Left ventricle myocardium inferior (tissue), 1 donor: ENCODE results near the gene LRRC1. TPM values are rescaled to one million over a fixed set of nuclear protein-coding genes. Genes with fewer than 3 reads are reported as not detected.
"Not testable (repeated sequence)": the region's sequence is repeated elsewhere in the genome, so short reads cannot be mapped to it uniquely, and the experiment has no call there.

Experiments
- DNase-seq: peaks from one replicate; pipeline ENCODE4 v3.0.0-alpha.2; 2020
- H3K27ac ChIP-seq: fragments of 200-600 bp; replicated peaks from 2 replicates; pipeline ENCODE4 v1.8.0; 2021
- H3K27me3 ChIP-seq: fragments of 200-600 bp; 2 replicates; pipeline ENCODE4 v1.8.0; 2021; ENCODE audit warnings: low read depth
- H3K36me3 ChIP-seq: fragments of 200-600 bp; 2 replicates; pipeline ENCODE4 v1.8.0; 2021
- H3K4me1 ChIP-seq: fragments of 200-600 bp; 2 replicates; pipeline ENCODE4 v1.8.0; 2021
- H3K4me3 ChIP-seq: fragments of 200-600 bp; 2 replicates; pipeline ENCODE4 v1.8.0; 2021; ENCODE audit warnings: mild to moderate bottlenecking, moderate library complexity
- H3K9me3 ChIP-seq: fragments of 200-600 bp; replicated peaks from 2 replicates; pipeline ENCODE4 v1.8.0; 2021
- intact Hi-C: fragments of 100-400 bp; cut with micrococcal nuclease; formaldehyde crosslinking; loops from one replicate; pipeline ENCODE4 v1.11.0; 2022
- total RNA-seq: library from RNA; stranded (reverse); fragmentation: NEBNext Ultra II Directional; extraction: Animal tissue kit (Norgen Biotek cat#: 25700); gene quantifications from one replicate; pipeline ENCODE4 v1.2.1, GENCODE V29; 2021
- TF ChIP-seq, protein P1 (sequence below): fragments of 200-600 bp; IDR thresholded peaks from 2 replicates; pipeline ENCODE4 v1.8.0; 2021; ENCODE audit warnings: antibody characterized with exemption, mild to moderate bottlenecking, borderline replicate concordance
- donor health status: DM: no; HTN: yes; CAD: no; lungs with severe emphysema.

LRRC1 gene
- total RNA-seq, 1 donor from 2014 or later = 2.7 TPM

DNA sequence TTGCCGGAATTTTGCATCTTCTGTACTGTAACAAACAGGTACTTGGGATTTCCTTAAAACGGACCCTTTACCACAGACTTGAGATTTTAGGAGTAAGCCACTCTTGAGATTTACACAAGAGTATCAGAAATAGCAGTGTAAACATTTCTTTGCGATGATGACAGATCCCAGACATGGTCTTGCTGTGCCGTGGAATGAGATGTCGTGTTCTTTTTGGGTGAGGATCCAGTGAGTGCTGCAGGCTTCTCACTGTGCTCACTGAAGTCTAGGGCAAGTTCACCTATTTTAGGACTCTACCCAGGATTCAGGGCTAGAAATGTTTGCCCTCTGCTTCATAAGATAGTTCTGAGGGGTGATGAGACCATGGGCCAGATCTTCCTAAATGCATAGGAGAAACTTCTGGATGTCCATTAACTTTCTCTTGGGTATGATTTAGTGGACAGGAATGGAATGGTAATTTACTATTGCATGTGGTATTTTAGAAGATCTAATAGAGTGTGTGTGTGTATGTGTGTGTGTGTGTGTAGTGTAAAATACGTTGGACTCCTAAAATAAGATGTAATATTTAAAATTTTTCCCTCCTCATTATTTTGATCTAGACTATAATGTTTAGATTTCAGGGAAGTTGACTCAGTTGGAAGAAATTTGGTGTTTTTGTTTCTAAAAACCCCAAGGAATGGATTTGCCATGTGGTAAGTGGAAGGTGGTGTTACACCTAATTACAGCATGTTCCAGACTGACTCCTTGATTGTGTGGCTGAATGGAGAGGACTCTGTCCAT is 8.5 kb downstream of the LRRC1 start:
- intact Hi-C loops = no loop called here
- TF ChIP-seq, protein P1, sequence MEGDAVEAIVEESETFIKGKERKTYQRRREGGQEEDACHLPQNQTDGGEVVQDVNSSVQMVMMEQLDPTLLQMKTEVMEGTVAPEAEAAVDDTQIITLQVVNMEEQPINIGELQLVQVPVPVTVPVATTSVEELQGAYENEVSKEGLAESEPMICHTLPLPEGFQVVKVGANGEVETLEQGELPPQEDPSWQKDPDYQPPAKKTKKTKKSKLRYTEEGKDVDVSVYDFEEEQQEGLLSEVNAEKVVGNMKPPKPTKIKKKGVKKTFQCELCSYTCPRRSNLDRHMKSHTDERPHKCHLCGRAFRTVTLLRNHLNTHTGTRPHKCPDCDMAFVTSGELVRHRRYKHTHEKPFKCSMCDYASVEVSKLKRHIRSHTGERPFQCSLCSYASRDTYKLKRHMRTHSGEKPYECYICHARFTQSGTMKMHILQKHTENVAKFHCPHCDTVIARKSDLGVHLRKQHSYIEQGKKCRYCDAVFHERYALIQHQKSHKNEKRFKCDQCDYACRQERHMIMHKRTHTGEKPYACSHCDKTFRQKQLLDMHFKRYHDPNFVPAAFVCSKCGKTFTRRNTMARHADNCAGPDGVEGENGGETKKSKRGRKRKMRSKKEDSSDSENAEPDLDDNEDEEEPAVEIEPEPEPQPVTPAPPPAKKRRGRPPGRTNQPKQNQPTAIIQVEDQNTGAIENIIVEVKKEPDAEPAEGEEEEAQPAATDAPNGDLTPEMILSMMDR = no peak
- Histone ChIP-seq H3K27ac (no peak overlapping the region), H3K4me1 (peaks cover 12% of the 10 kb centered on the region), H3K9me3 (no peaks in the 10 kb centered on the region), H3K27me3 (no peaks in the 10 kb centered on the region), H3K4me3 (no peak overlapping the region), H3K36me3 (no peaks in the 10 kb centered on the region)
- no peak for DNase-seq

DNA sequence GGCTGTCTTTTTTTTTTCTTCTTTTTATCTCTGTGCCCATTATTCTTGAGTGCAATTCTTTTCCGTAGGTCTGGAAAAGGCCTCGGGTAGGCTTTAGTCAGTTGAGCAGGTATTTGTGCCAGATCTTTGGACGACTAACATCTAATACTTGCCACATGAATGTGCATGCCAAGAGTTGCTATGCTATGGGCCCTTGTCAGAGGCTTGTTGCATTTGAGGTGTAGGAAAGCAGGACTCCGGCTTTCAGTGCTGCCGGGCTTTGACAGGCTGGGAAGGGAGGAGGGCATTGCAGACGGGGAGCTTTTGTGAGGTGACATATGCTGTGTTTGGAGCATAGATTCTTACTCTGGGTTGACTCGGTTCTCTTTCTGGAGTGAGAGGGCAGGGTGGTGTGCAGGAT is 10.2 kb downstream of the LRRC1 start:
- no peak for DNase-seq
- TF ChIP-seq, protein P1 = no peak
- peaks cover 12% of the 10 kb centered on the region for H3K4me1 ChIP-seq
- no peaks in the 10 kb centered on the region for H3K36me3 ChIP-seq
- no peak overlapping the region for H3K4me3 ChIP-seq
- H3K27me3 ChIP-seq = no peaks in the 10 kb centered on the region
- intact Hi-C loops = no loop called here
- peak overlapping the region; percentile 22 for H3K27ac ChIP-seq
- H3K9me3 ChIP-seq = no peaks in the 10 kb centered on the region

- no peaks in the 10 kb centered on the region for H3K9me3 ChIP-seq
- no peak overlapping the region for H3K27ac ChIP-seq
- H3K4me1 ChIP-seq = peaks cover 14% of the 10 kb centered on the region
- TF ChIP-seq, protein P1 = no peak
- intact Hi-C loops = no loop called here
- H3K36me3 ChIP-seq = no peaks in the 10 kb centered on the region
- no peak overlapping the region for H3K4me3 ChIP-seq
- DNase-seq = no peak
- H3K27me3 ChIP-seq = no peaks in the 10 kb centered on the region
These were observed 10.9 kb downstream of the LRRC1 start for GRCh38 chr6:53805725-53806124.

DNA sequence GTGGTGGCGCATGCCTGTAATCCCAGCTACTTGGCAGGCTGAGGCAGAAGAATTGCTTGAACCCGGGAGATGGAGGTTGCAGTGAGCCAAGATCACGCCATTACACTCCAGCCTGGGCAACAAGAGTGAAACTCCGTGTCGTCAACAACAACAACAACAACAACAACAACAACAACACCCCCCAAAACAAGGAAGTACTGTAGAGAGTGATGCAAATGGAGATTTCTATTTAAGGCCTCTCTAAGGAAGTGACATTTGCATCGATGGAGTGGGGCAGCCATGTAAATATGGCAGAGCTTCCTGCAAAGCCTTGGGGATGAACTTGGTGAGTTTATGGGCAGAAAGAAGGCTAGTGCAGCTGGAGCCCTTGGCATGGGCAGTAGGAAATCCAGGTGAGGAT is 12.8 kb downstream of the LRRC1 start:
- H3K9me3 ChIP-seq, H3K27ac ChIP-seq, intact Hi-C loops, H3K4me3 ChIP-seq, H3K36me3 ChIP-seq, H3K27me3 ChIP-seq, DNase-seq: not testable (repeated sequence)
- H3K4me1 ChIP-seq = peaks cover 23% of the 10 kb centered on the region

- no peak for DNase-seq
- intact Hi-C loops = no loop called here
- Histone ChIP-seq H3K4me3 (no peak overlapping the region), H3K9me3 (no peaks in the 10 kb centered on the region), H3K27ac (no peak overlapping the region), H3K4me1 (peaks cover 19% of the 10 kb centered on the region), H3K36me3 (no peaks in the 10 kb centered on the region), H3K27me3 (no peaks in the 10 kb centered on the region)
- TF ChIP-seq, protein P1 = no peak
These were observed 13.6 kb downstream of the LRRC1 start for GRCh38 chr6:53808302-53808881.

DNA sequence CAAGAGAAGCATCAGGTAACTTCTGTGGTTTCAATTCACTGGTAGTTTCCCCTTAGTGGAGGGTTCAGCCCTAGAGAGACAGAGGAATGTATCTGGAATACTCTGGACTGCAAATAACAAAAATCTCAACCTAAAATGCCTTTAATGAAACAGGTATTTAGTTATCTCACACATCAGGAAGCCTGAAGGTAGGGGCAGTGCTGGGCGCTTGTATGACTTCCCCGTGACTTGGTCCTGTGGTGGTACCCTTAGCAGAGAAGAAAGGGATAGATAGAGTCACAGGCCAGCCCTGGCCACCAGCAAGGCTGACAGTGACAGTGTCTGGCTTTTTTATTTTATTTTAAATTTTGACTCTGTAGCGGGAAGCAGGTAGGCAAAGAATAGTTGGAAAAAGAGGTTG is 14.9 kb downstream of the LRRC1 start:
- H3K36me3 ChIP-seq = no peaks in the 10 kb centered on the region
- H3K9me3 ChIP-seq = no peaks in the 10 kb centered on the region
- no peak for DNase-seq
- no peaks in the 10 kb centered on the region for H3K27me3 ChIP-seq
- intact Hi-C loops = no loop called here
- H3K27ac ChIP-seq = no peak overlapping the region
- H3K4me1 ChIP-seq = peaks cover 18% of the 10 kb centered on the region
- H3K4me3 ChIP-seq = no peak overlapping the region
- TF ChIP-seq, protein P1 = no peak
